Heart left ventricle (tissue), 13 donors: Measurements from ENCODE around the gene KCNN3.

ENCODE experiments used
- POLR2A ChIP-seq, 2 donors: fragments of 450-650 bp; IDR thresholded peaks; one replicate each; pipeline ENCODE4 v1.6.1; 2017; ENCODE audit warnings: antibody characterized with exemption in 2 of 2, mild to moderate bottlenecking in 2 of 2, moderate library complexity in 2 of 2
- TF ChIP-seq, protein P1 (sequence below), 12 donors: fragments of 200-600 bp; sonication (generic) in 4 of 12; IDR thresholded peaks; one replicate each; pipeline versions ENCODE4 v1.5.0 to v1.8.0; 2018 to 2022; ENCODE audit warnings: antibody characterized with exemption in 12 of 12, mild to moderate bottlenecking in 5 of 12
- donor health status: ischemic (EF 13 %, LVEDD 7.1; RV severe dilation, severe dysfunction).
- donor health status: DM: no; HTN: yes; CAD: no.
- donor health status: DM: no; HTN: no; CAD: no.
- donor health status: ischemic (EF 25% LVEDD 6.9; RV normal size, moderate dysfunction).
- donor health status: ischemic (EF 25% LVEDD 5.7; RV mildly dilated, moderate dysfunction).
- donor health status: ischemic (EF 35%, LVEDD 5.7; RV mildly dilated, moderate dysfunction).
- donor health status: nonischemic (EF 11% LVEDD 7.7; RV severe dilation, severe dysfunction).
- donor health status: DM: yes; HTN: yes; CAD: no.
- donor health status: PGD.
- donor health status: ischemic (EF 29% LVEDD 5.4; RV normal size, mild dysfunction).
- donor health status: nonischemic (EF 23%, LVEDD 6.1; RV moderate dilation, normal function).

DNA sequence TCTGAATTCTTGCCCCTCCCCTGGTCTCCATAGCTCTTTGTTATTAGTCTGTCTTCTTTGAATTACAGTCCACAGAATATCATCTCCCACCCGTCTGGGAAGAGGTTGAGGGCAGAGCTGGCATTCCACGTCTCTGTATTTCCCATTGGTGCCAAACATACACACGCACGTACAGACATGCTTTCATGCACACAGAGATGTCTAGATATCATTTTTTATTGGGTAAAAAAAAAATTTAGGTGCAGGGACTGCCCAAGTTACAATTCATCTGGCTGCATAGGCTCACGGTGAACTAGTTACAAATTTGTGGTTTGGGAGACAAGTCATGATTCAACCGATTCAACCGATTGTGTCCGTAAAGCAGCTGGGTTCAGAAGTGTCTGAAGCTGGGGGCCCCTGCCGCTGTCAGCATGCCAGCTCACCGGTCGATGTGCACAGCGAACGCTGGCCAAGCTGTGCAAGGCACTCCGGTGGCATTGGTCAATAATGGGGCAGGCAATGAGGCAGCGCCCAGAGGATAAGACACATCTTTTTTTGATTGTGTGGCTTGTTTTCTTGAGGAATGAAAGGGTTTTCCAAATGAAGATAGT lies 73.7 kb downstream of the KCNN3 start:
- TF ChIP-seq, protein P1, sequence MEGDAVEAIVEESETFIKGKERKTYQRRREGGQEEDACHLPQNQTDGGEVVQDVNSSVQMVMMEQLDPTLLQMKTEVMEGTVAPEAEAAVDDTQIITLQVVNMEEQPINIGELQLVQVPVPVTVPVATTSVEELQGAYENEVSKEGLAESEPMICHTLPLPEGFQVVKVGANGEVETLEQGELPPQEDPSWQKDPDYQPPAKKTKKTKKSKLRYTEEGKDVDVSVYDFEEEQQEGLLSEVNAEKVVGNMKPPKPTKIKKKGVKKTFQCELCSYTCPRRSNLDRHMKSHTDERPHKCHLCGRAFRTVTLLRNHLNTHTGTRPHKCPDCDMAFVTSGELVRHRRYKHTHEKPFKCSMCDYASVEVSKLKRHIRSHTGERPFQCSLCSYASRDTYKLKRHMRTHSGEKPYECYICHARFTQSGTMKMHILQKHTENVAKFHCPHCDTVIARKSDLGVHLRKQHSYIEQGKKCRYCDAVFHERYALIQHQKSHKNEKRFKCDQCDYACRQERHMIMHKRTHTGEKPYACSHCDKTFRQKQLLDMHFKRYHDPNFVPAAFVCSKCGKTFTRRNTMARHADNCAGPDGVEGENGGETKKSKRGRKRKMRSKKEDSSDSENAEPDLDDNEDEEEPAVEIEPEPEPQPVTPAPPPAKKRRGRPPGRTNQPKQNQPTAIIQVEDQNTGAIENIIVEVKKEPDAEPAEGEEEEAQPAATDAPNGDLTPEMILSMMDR (IDR thresholded peaks at IDR 0.05), result no peak
- no peak for TF ChIP-seq POLR2A (IDR thresholded peaks at IDR 0.05)
